SK-N-SH treated with all-trans-retinoic acid at 6 μM for 48 hours (cell line): ENCODE measurements around the gene PACS1.
"Not testable (repeated sequence)": the region's sequence is repeated elsewhere in the genome, so short reads cannot be mapped to it uniquely, and the experiment has no call there.

Experiments used
- ATAC-seq: fragments of 200-7000 bp; cut with Tn5 transposase; 3 replicates; pipeline ENCODE4 v1.9.1; 2020; ENCODE audit warnings: mild to moderate bottlenecking, moderate library complexity
- BACH2 ChIP-seq: fragments of 250-450 bp; sonication (Bioruptor Pico); IDR thresholded peaks from 2 replicates; pipeline ENCODE4 v1.9.0; 2021; ENCODE audit warnings: mild to moderate bottlenecking, borderline replicate concordance
- CSDC2 ChIP-seq: fragments of 250-450 bp; sonication (Bioruptor Pico); IDR thresholded peaks from 2 replicates; pipeline ENCODE4 v1.5.0; 2020; ENCODE audit warnings: mild to moderate bottlenecking, moderate library complexity
- CSRNP3 ChIP-seq: fragments of 250-450 bp; sonication (Bioruptor Pico); IDR thresholded peaks from 2 replicates; pipeline ENCODE4 v1.5.1; 2021; ENCODE audit warnings: mild to moderate bottlenecking, moderate library complexity
- ESRRG ChIP-seq: fragments of 250-450 bp; sonication (Bioruptor Pico); IDR thresholded peaks from 2 replicates; pipeline ENCODE4 v1.6.1; 2021; ENCODE audit warnings: mild to moderate bottlenecking
- ISL1 ChIP-seq: fragments of 250-450 bp; sonication (Bioruptor Pico); IDR thresholded peaks from 2 replicates; pipeline ENCODE4 v2.1.2; 2022; ENCODE audit warnings: mild to moderate bottlenecking, moderate library complexity
- OSR1 ChIP-seq: fragments of 250-450 bp; sonication (Bioruptor Pico); IDR thresholded peaks from 2 replicates; pipeline ENCODE4 v1.8.0; 2022; ENCODE audit warnings: moderate library complexity, mild to moderate bottlenecking, inconsistent platforms
- PPARA ChIP-seq: fragments of 250-450 bp; sonication (Bioruptor Pico); IDR thresholded peaks from 2 replicates; pipeline ENCODE4 v1.5.0; 2020; ENCODE audit warnings: mild to moderate bottlenecking, borderline replicate concordance
- RARB ChIP-seq: fragments of 250-450 bp; sonication (Bioruptor Pico); IDR thresholded peaks from 2 replicates; pipeline ENCODE4 v1.8.0; 2021; ENCODE audit warnings: mild to moderate bottlenecking, moderate library complexity
- SNAI2 ChIP-seq: fragments of 250-450 bp; sonication (Bioruptor Pico); IDR thresholded peaks from 2 replicates; pipeline ENCODE4 v1.5.0; 2020; ENCODE audit warnings: mild to moderate bottlenecking, moderate library complexity
- TCF4 ChIP-seq: fragments of 250-450 bp; sonication (Bioruptor Pico); IDR thresholded peaks from 2 replicates; pipeline ENCODE4 v1.8.0; 2021; ENCODE audit warnings: mild to moderate bottlenecking, moderate library complexity, borderline replicate concordance
- TOX ChIP-seq: fragments of 250-450 bp; sonication (Bioruptor Pico); IDR thresholded peaks from 2 replicates; pipeline ENCODE4 v1.8.0; 2021; ENCODE audit warnings: mild to moderate bottlenecking, moderate library complexity, borderline replicate concordance
- ZC3H10 ChIP-seq: fragments of 250-450 bp; sonication (Bioruptor Pico); IDR thresholded peaks from 2 replicates; pipeline ENCODE4 v1.5.1; 2021; ENCODE audit warnings: mild to moderate bottlenecking, moderate library complexity
- ZFP3 ChIP-seq: fragments of 250-450 bp; sonication (Bioruptor Pico); IDR thresholded peaks from 2 replicates; pipeline ENCODE4 v1.5.0; 2020; ENCODE audit warnings: mild to moderate bottlenecking, moderate library complexity
- ZFP30 ChIP-seq: fragments of 450-650 bp; formaldehyde crosslinking; IDR thresholded peaks from 2 replicates; pipeline ENCODE4 v1.5.0; 2022; ENCODE audit warnings: mild to moderate bottlenecking, moderate library complexity
- ZNF565 ChIP-seq: fragments of 450-650 bp; formaldehyde crosslinking; conservative IDR thresholded peaks from 2 replicates; pipeline ENCODE4 v1.5.0; 2020; ENCODE audit warnings: low read depth, mild to moderate bottlenecking, moderate library complexity
- ZNF70 ChIP-seq: fragments of 450-650 bp; formaldehyde crosslinking; IDR thresholded peaks from 2 replicates; pipeline ENCODE4 v1.5.0; 2020; ENCODE audit warnings: mild to moderate bottlenecking, moderate library complexity
- TF ChIP-seq, protein P1 (sequence below): fragments of 250-450 bp; sonication (Bioruptor Pico); IDR thresholded peaks from 2 replicates; pipeline ENCODE4 v1.5.0; 2020; ENCODE audit warnings: mild to moderate bottlenecking, moderate library complexity
- TF ChIP-seq, protein P2 (sequence below): fragments of 250-450 bp; sonication (Bioruptor Pico); IDR thresholded peaks from 2 replicates; pipeline ENCODE4 v1.5.1; 2020; ENCODE audit warnings: low read depth, mild to moderate bottlenecking, moderate library complexity
- TF ChIP-seq, protein P3 (sequence below): fragments of 250-450 bp; sonication (Bioruptor Pico); IDR thresholded peaks from 2 replicates; pipeline ENCODE4 v1.8.0; 2021; ENCODE audit warnings: low read depth, mild to moderate bottlenecking, moderate library complexity, borderline replicate concordance
- TF ChIP-seq, protein P4 (sequence below): fragments of 250-450 bp; sonication (Bioruptor Pico); IDR thresholded peaks from 2 replicates; pipeline ENCODE4 v1.8.0; 2020; ENCODE audit warnings: mild to moderate bottlenecking, moderate library complexity, borderline replicate concordance

PACS1 gene

GRCh38 chr11:66077927-66078326 is 7.9 kb downstream of the PACS1 start:
- ATAC-seq = no peak
- no peak for TF ChIP-seq RARB (CRISPR knock-in tag)

DNA sequence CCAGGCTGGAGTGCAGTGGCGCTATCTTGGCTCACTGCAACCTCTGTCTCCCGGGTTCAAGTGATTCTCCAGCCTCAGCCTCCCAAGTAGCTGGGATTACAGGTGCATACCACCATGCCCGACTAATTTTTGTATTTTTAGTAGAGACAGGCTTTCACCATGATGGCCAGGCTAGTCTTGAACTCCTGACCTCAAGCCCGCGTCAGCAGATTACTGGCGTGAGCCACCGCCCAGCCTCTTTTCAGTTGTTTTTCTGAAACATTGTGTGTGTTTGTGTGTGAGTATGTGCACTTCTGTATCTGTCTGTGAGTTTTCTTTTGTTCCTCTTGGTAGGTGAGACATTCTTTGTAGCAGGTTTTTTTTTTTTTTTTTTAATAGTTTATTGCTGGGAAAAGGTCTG is 8.9 kb downstream of the PACS1 start:
- ATAC-seq = not testable (repeated sequence)

DNA sequence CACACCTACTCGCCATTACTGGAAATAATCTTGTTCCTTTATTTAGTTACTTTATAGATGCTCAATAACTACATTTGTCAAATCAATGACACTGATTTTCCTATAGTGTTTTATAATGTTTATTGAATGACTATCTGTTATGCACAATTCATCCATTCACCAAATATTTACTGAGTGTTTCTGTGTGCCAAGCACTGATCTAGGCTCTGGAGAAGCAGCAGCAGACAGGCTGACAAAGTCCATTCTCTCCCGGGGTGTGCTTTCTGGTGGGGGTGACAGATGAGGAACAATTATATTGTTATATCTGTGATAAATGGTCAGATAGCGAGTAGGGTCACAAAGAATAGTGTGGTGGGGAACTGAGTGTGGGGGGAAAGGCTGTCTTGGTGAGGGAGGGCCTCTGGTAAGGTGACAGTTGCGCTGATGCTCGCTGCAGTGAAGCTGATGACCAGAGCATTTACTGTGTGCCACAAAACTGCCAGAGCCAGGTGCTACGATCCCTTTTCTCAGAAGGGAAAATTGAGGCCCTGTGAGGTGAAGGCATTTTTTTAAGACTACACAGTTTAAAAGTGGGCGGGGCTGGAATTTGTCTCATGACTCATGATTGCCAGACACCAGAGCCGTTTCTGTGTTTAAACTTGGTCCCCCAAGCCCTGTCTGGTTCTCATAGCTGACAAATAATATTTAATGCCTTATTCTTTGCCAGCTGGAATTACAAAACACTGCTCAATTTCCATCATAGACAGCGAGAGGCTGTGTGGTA is 10.2 kb downstream of the PACS1 start:
- peak; percentile 66 for TF ChIP-seq ISL1 (CRISPR knock-in tag)
- no peak for TF ChIP-seq ZNF70 (CRISPR knock-in tag)
- peak; percentile 64 for ATAC-seq

- TF ChIP-seq TOX (CRISPR knock-in tag) = no peak
- TF ChIP-seq PPARA (CRISPR knock-in tag) = no peak
- TF ChIP-seq CSRNP3 (CRISPR knock-in tag) = no peak
- no peak for TF ChIP-seq ESRRG
- TF ChIP-seq, protein P1, sequence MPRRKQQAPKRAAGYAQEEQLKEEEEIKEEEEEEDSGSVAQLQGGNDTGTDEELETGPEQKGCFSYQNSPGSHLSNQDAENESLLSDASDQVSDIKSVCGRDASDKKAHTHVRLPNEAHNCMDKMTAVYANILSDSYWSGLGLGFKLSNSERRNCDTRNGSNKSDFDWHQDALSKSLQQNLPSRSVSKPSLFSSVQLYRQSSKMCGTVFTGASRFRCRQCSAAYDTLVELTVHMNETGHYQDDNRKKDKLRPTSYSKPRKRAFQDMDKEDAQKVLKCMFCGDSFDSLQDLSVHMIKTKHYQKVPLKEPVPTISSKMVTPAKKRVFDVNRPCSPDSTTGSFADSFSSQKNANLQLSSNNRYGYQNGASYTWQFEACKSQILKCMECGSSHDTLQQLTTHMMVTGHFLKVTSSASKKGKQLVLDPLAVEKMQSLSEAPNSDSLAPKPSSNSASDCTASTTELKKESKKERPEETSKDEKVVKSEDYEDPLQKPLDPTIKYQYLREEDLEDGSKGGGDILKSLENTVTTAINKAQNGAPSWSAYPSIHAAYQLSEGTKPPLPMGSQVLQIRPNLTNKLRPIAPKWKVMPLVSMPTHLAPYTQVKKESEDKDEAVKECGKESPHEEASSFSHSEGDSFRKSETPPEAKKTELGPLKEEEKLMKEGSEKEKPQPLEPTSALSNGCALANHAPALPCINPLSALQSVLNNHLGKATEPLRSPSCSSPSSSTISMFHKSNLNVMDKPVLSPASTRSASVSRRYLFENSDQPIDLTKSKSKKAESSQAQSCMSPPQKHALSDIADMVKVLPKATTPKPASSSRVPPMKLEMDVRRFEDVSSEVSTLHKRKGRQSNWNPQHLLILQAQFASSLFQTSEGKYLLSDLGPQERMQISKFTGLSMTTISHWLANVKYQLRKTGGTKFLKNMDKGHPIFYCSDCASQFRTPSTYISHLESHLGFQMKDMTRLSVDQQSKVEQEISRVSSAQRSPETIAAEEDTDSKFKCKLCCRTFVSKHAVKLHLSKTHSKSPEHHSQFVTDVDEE = no peak
- TF ChIP-seq, protein P2, sequence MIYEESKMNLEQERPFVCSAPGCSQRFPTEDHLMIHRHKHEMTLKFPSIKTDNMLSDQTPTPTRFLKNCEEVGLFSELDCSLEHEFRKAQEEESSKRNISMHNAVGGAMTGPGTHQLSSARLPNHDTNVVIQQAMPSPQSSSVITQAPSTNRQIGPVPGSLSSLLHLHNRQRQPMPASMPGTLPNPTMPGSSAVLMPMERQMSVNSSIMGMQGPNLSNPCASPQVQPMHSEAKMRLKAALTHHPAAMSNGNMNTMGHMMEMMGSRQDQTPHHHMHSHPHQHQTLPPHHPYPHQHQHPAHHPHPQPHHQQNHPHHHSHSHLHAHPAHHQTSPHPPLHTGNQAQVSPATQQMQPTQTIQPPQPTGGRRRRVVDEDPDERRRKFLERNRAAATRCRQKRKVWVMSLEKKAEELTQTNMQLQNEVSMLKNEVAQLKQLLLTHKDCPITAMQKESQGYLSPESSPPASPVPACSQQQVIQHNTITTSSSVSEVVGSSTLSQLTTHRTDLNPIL (CRISPR knock-in tag) = no peak
- TF ChIP-seq, protein P3, sequence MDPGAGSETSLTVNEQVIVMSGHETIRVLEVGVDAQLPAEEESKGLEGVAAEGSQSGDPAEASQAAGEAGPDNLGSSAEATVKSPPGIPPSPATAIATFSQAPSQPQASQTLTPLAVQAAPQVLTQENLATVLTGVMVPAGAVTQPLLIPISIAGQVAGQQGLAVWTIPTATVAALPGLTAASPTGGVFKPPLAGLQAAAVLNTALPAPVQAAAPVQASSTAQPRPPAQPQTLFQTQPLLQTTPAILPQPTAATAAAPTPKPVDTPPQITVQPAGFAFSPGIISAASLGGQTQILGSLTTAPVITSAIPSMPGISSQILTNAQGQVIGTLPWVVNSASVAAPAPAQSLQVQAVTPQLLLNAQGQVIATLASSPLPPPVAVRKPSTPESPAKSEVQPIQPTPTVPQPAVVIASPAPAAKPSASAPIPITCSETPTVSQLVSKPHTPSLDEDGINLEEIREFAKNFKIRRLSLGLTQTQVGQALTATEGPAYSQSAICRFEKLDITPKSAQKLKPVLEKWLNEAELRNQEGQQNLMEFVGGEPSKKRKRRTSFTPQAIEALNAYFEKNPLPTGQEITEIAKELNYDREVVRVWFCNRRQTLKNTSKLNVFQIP (CRISPR knock-in tag) = no peak
- TF ChIP-seq ZC3H10 (CRISPR knock-in tag) = no peak
- TF ChIP-seq, protein P4, sequence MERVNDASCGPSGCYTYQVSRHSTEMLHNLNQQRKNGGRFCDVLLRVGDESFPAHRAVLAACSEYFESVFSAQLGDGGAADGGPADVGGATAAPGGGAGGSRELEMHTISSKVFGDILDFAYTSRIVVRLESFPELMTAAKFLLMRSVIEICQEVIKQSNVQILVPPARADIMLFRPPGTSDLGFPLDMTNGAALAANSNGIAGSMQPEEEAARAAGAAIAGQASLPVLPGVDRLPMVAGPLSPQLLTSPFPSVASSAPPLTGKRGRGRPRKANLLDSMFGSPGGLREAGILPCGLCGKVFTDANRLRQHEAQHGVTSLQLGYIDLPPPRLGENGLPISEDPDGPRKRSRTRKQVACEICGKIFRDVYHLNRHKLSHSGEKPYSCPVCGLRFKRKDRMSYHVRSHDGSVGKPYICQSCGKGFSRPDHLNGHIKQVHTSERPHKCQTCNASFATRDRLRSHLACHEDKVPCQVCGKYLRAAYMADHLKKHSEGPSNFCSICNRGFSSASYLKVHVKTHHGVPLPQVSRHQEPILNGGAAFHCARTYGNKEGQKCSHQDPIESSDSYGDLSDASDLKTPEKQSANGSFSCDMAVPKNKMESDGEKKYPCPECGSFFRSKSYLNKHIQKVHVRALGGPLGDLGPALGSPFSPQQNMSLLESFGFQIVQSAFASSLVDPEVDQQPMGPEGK (CRISPR knock-in tag) = no peak
- TF ChIP-seq ZFP30 (CRISPR knock-in tag) = no peak
- no peak for TF ChIP-seq OSR1 (CRISPR knock-in tag)
- no peak for TF ChIP-seq CSDC2 (CRISPR knock-in tag)
- no peak for TF ChIP-seq SNAI2
- no peak for TF ChIP-seq TCF4
- no peak for TF ChIP-seq BACH2 (CRISPR knock-in tag)
- no peak for TF ChIP-seq ISL1 (CRISPR knock-in tag)
- no peak for TF ChIP-seq RARB (CRISPR knock-in tag)
- TF ChIP-seq ZNF565 (CRISPR knock-in tag) = no peak
- TF ChIP-seq ZFP3 (CRISPR knock-in tag) = no peak
- no peak for TF ChIP-seq ZNF70 (CRISPR knock-in tag)
- TF ChIP-seq, all 23 proteins: peak for 0
- ATAC-seq = peak; percentile 65
These were observed 11.4 kb downstream of the PACS1 start for GRCh38 chr11:66081505-66081904.
